ENCODE results near the gene KIF16B. TPM values are rescaled to one million over a fixed set of nuclear protein-coding genes. Genes with fewer than 3 reads are reported as not detected.

The KIF16B gene
- total RNA-seq, 3 donors from 2014 or later, result 23.8 to 47.9 (median 36.9) TPM

- Histone ChIP-seq H3K4me3 (no peak overlapping the region), H3K36me3 (no peaks in the 10 kb centered on the region), H3K4me1 (peaks cover 0 to 12% of the 10 kb centered on the region in 2 donors), H3K9me3 (no peaks in the 10 kb centered on the region), H3K27ac (no peak overlapping the region), H3K27me3 (no peaks in the 10 kb centered on the region)
- intact Hi-C loops (cut with DNase I; ENCODE audit: low total_unique reads), result no loop called here
- no peak for DNase-seq (ENCODE audit: low spot score in 2 of 2)
- no peak for TF ChIP-seq POLR2A (IDR thresholded peaks at IDR 0.05)
- TF ChIP-seq CTCF (IDR thresholded peaks at IDR 0.05), result no peak
- no peak for TF ChIP-seq POLR2AphosphoS5 (IDR thresholded peaks at IDR 0.05)
Measured at GRCh38 chr20:16539280-16540021, 33.8 kb downstream of the KIF16B start.

GRCh38 chr20:16538779-16539178 is 34.5 kb downstream of the KIF16B start:
- DNase-seq (ENCODE audit: low spot score in 2 of 2), result no peak
- no peaks in the 10 kb centered on the region for H3K36me3 ChIP-seq
- H3K27ac ChIP-seq, result no peak overlapping the region
- H3K9me3 ChIP-seq, result no peaks in the 10 kb centered on the region
- no peak for TF ChIP-seq POLR2A (IDR thresholded peaks at IDR 0.05)
- TF ChIP-seq CTCF (IDR thresholded peaks at IDR 0.05), result no peak
- no peak for TF ChIP-seq POLR2AphosphoS5 (IDR thresholded peaks at IDR 0.05)
- intact Hi-C loops (cut with DNase I; ENCODE audit: low total_unique reads), result no loop called here
- H3K4me3 ChIP-seq, result no peak overlapping the region
- no peaks in the 10 kb centered on the region for H3K27me3 ChIP-seq
- peaks cover 0 to 12% of the 10 kb centered on the region in 2 donors for H3K4me1 ChIP-seq

GRCh38 chr20:16537918-16538317 is 35.3 kb downstream of the KIF16B start:
- TF ChIP-seq POLR2AphosphoS5 (IDR thresholded peaks at IDR 0.05), result no peak
- TF ChIP-seq POLR2A (IDR thresholded peaks at IDR 0.05), result no peak
- no peak for TF ChIP-seq CTCF (IDR thresholded peaks at IDR 0.05)
- no peak overlapping the region for H3K4me3 ChIP-seq
- peaks cover 0 to 12% of the 10 kb centered on the region in 2 donors for H3K4me1 ChIP-seq
- no peak for DNase-seq (ENCODE audit: low spot score in 2 of 2)
- intact Hi-C loops (cut with DNase I; ENCODE audit: low total_unique reads), result no loop called here
- no peaks in the 10 kb centered on the region for H3K36me3 ChIP-seq
- no peaks in the 10 kb centered on the region for H3K27me3 ChIP-seq
- H3K27ac ChIP-seq, result no peak overlapping the region
- no peaks in the 10 kb centered on the region for H3K9me3 ChIP-seq

- peaks cover 0 to 6% of the 10 kb centered on the region in 2 donors for H3K4me1 ChIP-seq
- H3K27me3 ChIP-seq, result no peaks in the 10 kb centered on the region
- H3K36me3 ChIP-seq, result no peaks in the 10 kb centered on the region
- no peak for TF ChIP-seq POLR2AphosphoS5 (IDR thresholded peaks at IDR 0.05)
- TF ChIP-seq CTCF (IDR thresholded peaks at IDR 0.05), result no peak
- no peak for TF ChIP-seq POLR2A (IDR thresholded peaks at IDR 0.05)
- no peak for DNase-seq (ENCODE audit: low spot score in 2 of 2)
- H3K27ac ChIP-seq, result no peak overlapping the region
- no peak overlapping the region for H3K4me3 ChIP-seq
- intact Hi-C loops (cut with DNase I; ENCODE audit: low total_unique reads), result no loop called here
- no peaks in the 10 kb centered on the region for H3K9me3 ChIP-seq
Measured at GRCh38 chr20:16537025-16537665, 36.1 kb downstream of the KIF16B start.

- Histone ChIP-seq H3K4me1 (no peaks in the 10 kb centered on the region), H3K27me3 (no peaks in the 10 kb centered on the region), H3K4me3 (no peak overlapping the region), H3K9me3 (no peaks in the 10 kb centered on the region), H3K36me3 (no peaks in the 10 kb centered on the region), H3K27ac (no peak overlapping the region)
- intact Hi-C loops (cut with DNase I; ENCODE audit: low total_unique reads), result no loop called here
- TF ChIP-seq CTCF (IDR thresholded peaks at IDR 0.05), result no peak
- no peak for TF ChIP-seq POLR2A (IDR thresholded peaks at IDR 0.05)
- no peak for TF ChIP-seq POLR2AphosphoS5 (IDR thresholded peaks at IDR 0.05)
- DNase-seq (ENCODE audit: low spot score in 2 of 2), result no peak
Measured at GRCh38 chr20:16535277-16535676, 38.0 kb downstream of the KIF16B start.

Data from breast epithelium (tissue), 4 donors.